Astrocyte (in vitro differentiated cells and primary cell): Measurements from ENCODE around the gene DGUOK. TPM values are rescaled to one million over a fixed set of nuclear protein-coding genes. Genes with fewer than 3 reads are reported as not detected.

Experiments used
- DNase-seq: peaks from one replicate; pipeline ENCODE4 v3.0.0-alpha.2; 2010; ENCODE audit warnings: low read depth
- FAIRE-seq: peaks from 2 replicates; lab custom pipeline; 2011; peaks lifted over from hg19 to GRCh38; lab: Jason Lieb, UNC
- H2AFZ ChIP-seq: 2 replicates; pipeline ENCODE4 v1.6.0; 2012; ENCODE audit warnings: low read depth, low read length, inconsistent platforms
- H3K27ac ChIP-seq: 2 replicates; pipeline ENCODE4 v1.5.1; 2011; ENCODE audit warnings: low read depth, low read length, inconsistent platforms
- H3K27me3 ChIP-seq: 2 replicates; pipeline ENCODE4 v1.6.0; 2011; ENCODE audit warnings: low read length, inconsistent platforms; ENCODE audit not compliant: insufficient read depth
- H3K36me3 ChIP-seq: 2 replicates; pipeline ENCODE4 v1.5.1; 2011; ENCODE audit warnings: low read length, inconsistent platforms; ENCODE audit not compliant: insufficient read depth
- H3K4me1 ChIP-seq: 2 replicates; pipeline ENCODE4 v1.5.1; 2011; ENCODE audit warnings: low read length, inconsistent platforms; ENCODE audit not compliant: insufficient read depth
- H3K4me2 ChIP-seq: 2 replicates; pipeline ENCODE4 v1.6.0; 2012; ENCODE audit warnings: low read length, inconsistent platforms
- H3K4me3 ChIP-seq: 2 replicates; pipeline ENCODE4 v1.5.1; 2011; ENCODE audit warnings: low read depth, mild to moderate bottlenecking, low read length, inconsistent platforms; ENCODE audit not compliant: insufficient read depth
- H3K79me2 ChIP-seq: 2 replicates; pipeline ENCODE4 v1.6.0; 2012; ENCODE audit warnings: mild to moderate bottlenecking, low read length, inconsistent platforms; ENCODE audit not compliant: insufficient read depth
- H3K9ac ChIP-seq: 2 replicates; pipeline ENCODE4 v1.6.0; 2012; ENCODE audit warnings: mild to moderate bottlenecking, low read length, inconsistent platforms
- H3K9me3 ChIP-seq: 2 replicates; pipeline ENCODE4 v1.5.1; 2012; ENCODE audit warnings: low read depth, mild to moderate bottlenecking, low read length, inconsistent platforms; ENCODE audit not compliant: insufficient read depth
- H4K20me1 ChIP-seq: 2 replicates; pipeline ENCODE4 v1.6.0; 2012; ENCODE audit warnings: low read length, inconsistent platforms; ENCODE audit not compliant: insufficient read depth
- H3K27ac Mint-ChIP-seq: one replicate; pipeline ENCODE4 v1.8.0; 2021; ENCODE audit warnings: mild to moderate bottlenecking, mixed read lengths; ENCODE audit not compliant: unreplicated experiment
- H3K27me3 Mint-ChIP-seq: one replicate; pipeline ENCODE4 v1.8.0; 2021; ENCODE audit warnings: low read depth, mixed read lengths; ENCODE audit not compliant: unreplicated experiment
- H3K36me3 Mint-ChIP-seq: one replicate; pipeline ENCODE4 v1.8.0; 2021; ENCODE audit warnings: low read depth, mixed read lengths; ENCODE audit not compliant: unreplicated experiment
- H3K4me1 Mint-ChIP-seq: one replicate; pipeline ENCODE4 v1.8.0; 2021; ENCODE audit warnings: low read depth, mixed read lengths; ENCODE audit not compliant: unreplicated experiment
- H3K4me3 Mint-ChIP-seq: one replicate; pipeline ENCODE4 v1.8.0; 2021; ENCODE audit warnings: mild to moderate bottlenecking, moderate library complexity, mixed read lengths; ENCODE audit not compliant: unreplicated experiment
- H3K9me3 Mint-ChIP-seq: one replicate; pipeline ENCODE4 v1.8.0; 2021; ENCODE audit warnings: mild to moderate bottlenecking, mixed read lengths; ENCODE audit not compliant: unreplicated experiment
- CTCF ChIP-seq: IDR thresholded peaks from 2 replicates; pipeline ENCODE4 v1.5.1; 2011; ENCODE audit warnings: low read depth, mild to moderate bottlenecking, inconsistent platforms, low read length, moderate library complexity; ENCODE audit not compliant: insufficient read depth
- EZH2 ChIP-seq: IDR thresholded peaks from 2 replicates; pipeline ENCODE4 v1.6.1; 2012; ENCODE audit warnings: mild to moderate bottlenecking, low read length, inconsistent platforms; ENCODE audit not compliant: insufficient read depth
- total RNA-seq: library from RNA; stranded (reverse); gene quantifications from 2 replicates; pipeline ENCODE4 v1.2.1, GENCODE V29; 2021

Gene DGUOK
- total RNA-seq, 1 donor from 2014 or later = 84.8 TPM

GRCh38 chr2:73907840-73908452 is 18.7 kb upstream of the DGUOK start:
- Histone ChIP-seq H3K36me3 (peaks cover 2% of the 10 kb centered on the region), H3K9ac (no peak overlapping the region), H3K4me1 (peaks cover 6% of the 10 kb centered on the region), H3K9me3 (no peaks in the 10 kb centered on the region), H3K79me2 (no peaks in the 10 kb centered on the region), H2AFZ (no peak overlapping the region), H4K20me1 (peaks cover 21% of the 10 kb centered on the region), H3K4me3 (no peak overlapping the region), H3K4me2 (peak overlapping the region; percentile 9), H3K27ac (no peak overlapping the region), H3K27me3 (peaks cover 4% of the 10 kb centered on the region)
- peaks cover 7% of the 10 kb centered on the region for H3K36me3 Mint-ChIP-seq
- no peaks in the 10 kb centered on the region for H3K27me3 Mint-ChIP-seq
- H3K27ac Mint-ChIP-seq = peak overlapping the region; percentile 34
- TF ChIP-seq CTCF = no peak
- TF ChIP-seq EZH2 = no peak
- peaks cover 3% of the 10 kb centered on the region for H3K4me1 Mint-ChIP-seq
- DNase-seq (peak; percentile 49), FAIRE-seq (no peak)
- no peak overlapping the region for H3K4me3 Mint-ChIP-seq
- no peaks in the 10 kb centered on the region for H3K9me3 Mint-ChIP-seq

DNA sequence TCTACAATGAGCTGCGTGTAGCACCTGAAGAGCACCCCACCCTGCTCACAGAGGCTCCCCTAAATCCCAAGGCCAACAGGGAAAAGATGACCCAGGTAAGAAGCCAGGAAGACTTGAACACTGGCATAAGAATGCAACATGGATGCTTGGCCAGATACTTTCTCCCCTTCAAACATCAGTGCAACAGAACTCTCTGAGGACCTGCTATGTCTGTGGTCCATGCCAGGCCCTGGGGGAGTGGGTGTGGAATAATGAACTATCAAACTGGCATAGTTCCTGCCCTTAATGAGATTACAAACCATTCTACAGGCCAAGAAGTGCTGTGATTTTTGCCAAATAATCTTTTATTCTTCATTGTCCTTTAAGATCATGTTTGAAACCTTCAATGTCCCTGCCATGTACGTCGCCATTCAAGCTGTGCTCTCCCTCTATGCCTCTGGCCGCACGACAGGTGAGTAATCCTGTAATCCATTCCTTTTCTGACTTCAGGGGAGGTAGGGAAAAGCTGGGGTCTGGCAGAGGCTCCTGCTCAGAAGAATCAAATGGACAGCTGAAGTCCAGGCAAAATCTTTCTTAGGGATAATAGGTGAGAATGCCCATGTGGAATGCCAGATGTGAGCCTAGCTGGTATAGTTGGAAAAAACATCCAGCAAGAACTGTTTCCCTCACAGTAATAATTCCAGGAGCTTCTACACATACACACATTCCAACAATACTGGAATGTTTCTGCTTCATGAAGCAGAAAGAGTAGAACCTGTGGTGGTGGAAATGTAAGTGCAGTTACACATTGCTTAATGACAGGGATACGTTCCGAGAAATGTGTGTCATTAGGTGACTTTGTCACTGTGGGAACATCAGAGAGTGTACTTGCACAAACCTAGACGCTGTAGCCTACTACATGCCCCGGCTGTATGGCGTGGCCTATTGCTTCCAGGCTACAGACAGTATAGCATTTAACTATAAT is 17.7 kb upstream of the DGUOK start:
- H3K4me3 ChIP-seq = no peak overlapping the region
- H3K9ac ChIP-seq = no peak overlapping the region
- peaks cover 6% of the 10 kb centered on the region for H3K36me3 ChIP-seq
- no peak overlapping the region for H3K4me2 ChIP-seq
- H3K27me3 ChIP-seq = peaks cover 4% of the 10 kb centered on the region
- no peak for TF ChIP-seq EZH2
- TF ChIP-seq CTCF = no peak
- H3K9me3 ChIP-seq = no peaks in the 10 kb centered on the region
- Mint-ChIP-seq H3K4me3 (peak overlapping the region; percentile 50), H3K4me1 (peaks cover 3% of the 10 kb centered on the region), H3K27ac (no peak overlapping the region), H3K36me3 (peaks cover 7% of the 10 kb centered on the region), H3K9me3 (no peaks in the 10 kb centered on the region), H3K27me3 (no peaks in the 10 kb centered on the region)
- DNase-seq (peak; percentile 52), FAIRE-seq (no peak)
- no peak overlapping the region for H3K27ac ChIP-seq
- peaks cover 6% of the 10 kb centered on the region for H3K4me1 ChIP-seq
- H3K79me2 ChIP-seq = no peaks in the 10 kb centered on the region
- H4K20me1 ChIP-seq = peaks cover 21% of the 10 kb centered on the region
- H2AFZ ChIP-seq = no peak overlapping the region
